GM23248 (cell line): Measurements from ENCODE around the gene DCUN1D2.

Source experiments
- EZH2 ChIP-seq: fragments of 200-600 bp; sonication (generic); IDR thresholded peaks from 2 replicates; pipeline ENCODE4 v1.6.1; 2018; ENCODE audit warnings: antibody characterized with exemption, mild to moderate bottlenecking; ENCODE audit not compliant: insufficient read depth, poor library complexity, severe bottlenecking
- EZH2phosphoT487 ChIP-seq: fragments of 200-600 bp; sonication (generic); IDR thresholded peaks from 2 replicates; pipeline ENCODE4 v1.6.1; 2018; ENCODE audit warnings: antibody characterized with exemption, moderate library complexity, mild to moderate bottlenecking, low read depth; ENCODE audit not compliant: insufficient read depth

- TF ChIP-seq EZH2: no peak
- TF ChIP-seq EZH2phosphoT487: no peak
Observed at GRCh38 chr13:113451951-113452421, 38.5 kb downstream of the DCUN1D2 start.
